Thyroid gland (tissue), 4 donors: ENCODE measurements around the gene TP73.
A peak's percentile ranks its signal among the peaks of the same experiment; 100 is the strongest.

Experiments used
- CTCF ChIP-seq, 6 experiments: fragments of 200-600 bp in 3 of 6; fragments of 450-650 bp in 3 of 6; sonication (generic) in 3 of 6; IDR thresholded peaks; one replicate each; pipeline ENCODE4 v1.5.1; 2016 to 2019; ENCODE audit warnings: antibody characterized with exemption in 6 of 6, mild to moderate bottlenecking in 2 of 6, inconsistent platforms in 1 of 6, moderate library complexity in 1 of 6
- POLR2A ChIP-seq, 2 donors: fragments of 450-650 bp; IDR thresholded peaks; one replicate each; pipeline ENCODE4 v1.6.1; 2017; ENCODE audit warnings: antibody characterized with exemption in 2 of 2, mild to moderate bottlenecking in 2 of 2, moderate library complexity in 1 of 2

DNA sequence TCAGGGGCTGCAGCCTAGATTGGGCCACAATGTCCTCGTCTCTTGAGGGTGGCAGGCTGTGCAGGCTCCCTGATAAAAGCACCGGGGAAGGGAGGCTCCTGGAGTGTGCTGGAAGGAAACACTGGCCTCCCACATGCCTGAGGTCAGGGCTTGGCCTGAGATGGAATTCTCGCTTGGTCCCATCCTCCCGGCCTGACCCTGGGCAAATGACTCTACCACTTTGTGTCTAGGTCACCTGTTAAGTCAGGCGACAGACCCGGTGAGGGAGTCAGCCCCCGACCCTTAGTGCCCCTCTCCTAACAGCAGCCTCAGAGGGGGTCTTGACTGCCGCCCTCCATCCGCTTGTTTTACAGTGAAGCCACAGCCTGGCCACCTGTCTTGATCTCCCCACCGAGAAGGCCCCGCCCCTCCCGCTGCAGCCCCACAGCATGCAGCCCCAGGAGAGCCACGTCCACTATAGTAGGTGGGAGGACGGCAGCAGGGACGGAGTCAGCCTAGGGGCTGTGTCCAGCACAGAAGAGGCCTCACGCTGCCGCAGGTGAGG lies 122.7 kb downstream of the TP73 start:
- TF ChIP-seq POLR2A (IDR thresholded peaks at IDR 0.05) (peak in 1 of 2 donors; percentile 3), CTCF (IDR thresholded peaks at IDR 0.05) (no peak)
